ENCODE results near the gene GRIA1.

The GRIA1 gene

DNA sequence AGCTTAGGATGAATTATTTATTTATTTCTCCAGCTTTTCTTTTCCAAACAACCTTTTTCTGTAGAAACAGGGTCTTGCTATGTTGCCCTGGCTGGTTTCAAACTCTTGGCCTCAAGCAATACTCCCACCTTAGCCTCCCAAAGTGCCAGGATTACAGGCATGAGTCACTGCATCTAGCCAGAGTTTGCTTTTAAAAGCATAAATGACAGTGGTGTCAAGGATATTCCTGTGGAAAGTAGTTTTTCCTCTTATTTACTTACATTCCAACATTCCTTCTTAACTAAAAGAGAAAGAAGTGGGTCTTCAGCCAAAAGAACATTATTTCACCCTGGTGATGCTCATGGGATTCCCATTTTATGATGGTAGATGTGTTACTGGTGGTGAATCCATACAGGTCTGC is 62.4 kb downstream of the GRIA1 start:
- Histone ChIP-seq H3K27ac (ENCODE audit: low read depth, low read length) (no peak overlapping the region), H3K36me3 (ENCODE audit: insufficient read depth, low read length) (no peaks in the 10 kb centered on the region), H3K9ac (ENCODE audit: low read length) (no peak overlapping the region), H3K27me3 (ENCODE audit: control insufficient read depth in 1 of 2, insufficient read depth in 2 of 2, low read length in 2 of 2) (no peaks in the 10 kb centered on the region), H3K4me3 (ENCODE audit: low read depth in 1 of 2, low read length in 2 of 2) (no peak overlapping the region), H3K4me1 (ENCODE audit: insufficient read depth, low read length) (peaks cover 13% of the 10 kb centered on the region), H3K9me3 (ENCODE audit: low read length) (no peaks in the 10 kb centered on the region)

DNA sequence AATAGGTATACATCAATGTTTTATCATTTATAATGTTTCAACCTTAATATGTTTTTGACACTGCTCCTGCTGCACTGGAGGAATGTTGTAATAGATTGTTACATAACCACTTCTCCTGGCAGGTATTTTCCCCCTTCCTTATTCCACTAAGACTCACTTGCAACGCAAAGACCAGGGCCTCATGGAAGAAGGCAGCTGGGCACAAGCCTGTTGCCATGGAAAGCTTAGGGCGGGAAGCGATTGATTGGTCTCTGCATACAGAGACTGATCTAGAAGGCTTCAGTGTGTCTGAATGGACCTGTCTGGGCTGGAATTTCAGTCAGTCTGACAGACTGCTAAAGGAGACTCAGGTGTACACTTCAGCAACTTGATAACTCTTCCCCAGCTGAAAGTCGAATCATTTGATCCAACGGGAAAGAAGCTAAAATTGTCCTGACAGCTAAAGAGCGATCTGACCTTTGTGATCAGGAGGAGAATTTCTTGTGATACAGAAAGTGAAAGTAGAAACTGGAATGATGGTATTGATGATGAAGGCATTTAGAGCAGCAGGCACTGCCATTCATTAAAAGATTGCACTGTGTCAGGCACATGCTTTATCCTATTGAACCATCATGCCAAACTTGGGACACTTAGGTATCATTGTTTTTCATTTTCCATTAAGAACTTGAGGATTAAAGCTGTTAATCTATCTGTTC is 65.1 kb downstream of the GRIA1 start:
- H3K4me1 ChIP-seq (ENCODE audit: insufficient read depth, low read length) = peaks cover 13% of the 10 kb centered on the region
- no peak overlapping the region for H3K4me3 ChIP-seq (ENCODE audit: low read depth in 1 of 2, low read length in 2 of 2)
- H3K9me3 ChIP-seq (ENCODE audit: low read length) = no peaks in the 10 kb centered on the region

DNA sequence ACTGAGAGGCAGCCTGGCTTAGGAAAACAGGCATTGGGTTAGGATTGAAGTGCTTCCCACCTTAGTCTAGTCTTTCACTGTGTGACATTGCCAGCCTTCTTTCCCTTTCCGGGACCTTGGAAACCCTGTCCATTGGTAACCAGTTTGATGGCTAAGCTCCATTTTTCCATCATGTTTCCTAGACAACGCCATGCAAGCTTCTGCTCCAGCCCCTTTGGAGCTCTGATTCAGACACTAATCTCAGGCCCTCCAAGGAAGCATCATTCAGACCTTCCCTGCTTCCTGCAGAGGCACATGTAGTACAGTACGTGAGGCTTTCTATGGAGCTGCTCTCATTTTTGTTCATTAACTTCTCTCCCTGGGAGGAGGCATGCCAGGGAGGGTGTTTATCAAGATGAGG is 68.5 kb downstream of the GRIA1 start:
- no peaks in the 10 kb centered on the region for H3K4me1 ChIP-seq (ENCODE audit: insufficient read depth, low read length)
- no peaks in the 10 kb centered on the region for H3K36me3 ChIP-seq (ENCODE audit: insufficient read depth, low read length)
- no peak overlapping the region for H3K9ac ChIP-seq (ENCODE audit: low read length)
- H3K4me3 ChIP-seq (ENCODE audit: low read depth in 1 of 2, low read length in 2 of 2) = no peak overlapping the region
- no peaks in the 10 kb centered on the region for H3K9me3 ChIP-seq (ENCODE audit: low read length)
- no peak overlapping the region for H3K27ac ChIP-seq (ENCODE audit: low read depth, low read length)
- no peaks in the 10 kb centered on the region for H3K27me3 ChIP-seq (ENCODE audit: control insufficient read depth in 1 of 2, insufficient read depth in 2 of 2, low read length in 2 of 2)

More for the DNA sequence above, 65.1 kb downstream of the GRIA1 start:
- H3K27me3 ChIP-seq (ENCODE audit: control insufficient read depth in 1 of 2, insufficient read depth in 2 of 2, low read length in 2 of 2) = no peaks in the 10 kb centered on the region
- no peak overlapping the region for H3K9ac ChIP-seq (ENCODE audit: low read length)
- H3K36me3 ChIP-seq (ENCODE audit: insufficient read depth, low read length) = no peaks in the 10 kb centered on the region
- H3K27ac ChIP-seq (ENCODE audit: low read depth, low read length) = no peak overlapping the region

DNA sequence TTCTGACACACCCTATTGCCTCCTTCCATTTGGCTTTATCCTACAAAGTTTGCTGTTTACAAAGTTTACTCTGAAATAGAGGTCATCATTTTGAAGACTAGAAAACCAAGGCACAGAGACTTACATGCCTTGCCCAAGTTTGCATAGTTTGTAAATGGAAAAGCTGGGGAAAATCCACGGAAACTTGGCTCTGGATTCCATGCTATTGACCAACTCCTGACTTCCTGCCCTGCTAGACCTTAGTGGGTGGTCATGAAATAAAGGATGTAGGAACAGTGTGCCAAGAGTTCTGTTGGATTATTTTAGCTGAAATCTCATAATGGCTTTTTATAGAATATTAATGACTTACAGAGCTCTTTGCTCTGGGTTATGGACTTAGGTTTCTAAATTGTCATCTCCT is 69.5 kb downstream of the GRIA1 start:
- H3K27ac ChIP-seq (ENCODE audit: low read depth, low read length) = no peak overlapping the region
- H3K27me3 ChIP-seq (ENCODE audit: control insufficient read depth in 1 of 2, insufficient read depth in 2 of 2, low read length in 2 of 2) = no peaks in the 10 kb centered on the region
- H3K36me3 ChIP-seq (ENCODE audit: insufficient read depth, low read length) = no peaks in the 10 kb centered on the region
- H3K4me1 ChIP-seq (ENCODE audit: insufficient read depth, low read length) = no peaks in the 10 kb centered on the region
- H3K9me3 ChIP-seq (ENCODE audit: low read length) = no peaks in the 10 kb centered on the region
- no peak overlapping the region for H3K4me3 ChIP-seq (ENCODE audit: low read depth in 1 of 2, low read length in 2 of 2)
- H3K9ac ChIP-seq (ENCODE audit: low read length) = no peak overlapping the region

DNA sequence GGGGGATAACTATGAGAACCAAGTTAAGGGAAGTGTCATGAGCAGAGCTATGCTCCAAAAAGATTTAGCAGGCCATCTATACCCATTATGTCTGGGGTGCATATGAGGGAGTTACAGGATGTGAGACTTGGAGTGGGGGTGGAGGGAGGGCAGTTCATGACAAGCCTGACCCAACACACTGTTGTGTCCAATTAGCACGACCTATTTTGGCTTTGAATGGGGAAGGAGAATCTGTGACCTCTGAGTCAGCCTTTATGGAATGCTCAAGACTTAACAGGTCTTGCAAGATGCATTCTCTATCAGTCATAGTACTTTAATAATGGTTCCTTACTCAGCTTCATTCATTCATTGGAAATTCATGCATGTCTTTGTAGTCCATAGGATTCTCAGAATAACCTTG is 71.7 kb downstream of the GRIA1 start:
- Histone ChIP-seq H3K9me3 (ENCODE audit: low read length) (no peaks in the 10 kb centered on the region), H3K27ac (ENCODE audit: low read depth, low read length) (no peak overlapping the region), H3K27me3 (ENCODE audit: control insufficient read depth in 1 of 2, insufficient read depth in 2 of 2, low read length in 2 of 2) (no peaks in the 10 kb centered on the region), H3K4me1 (ENCODE audit: insufficient read depth, low read length) (no peaks in the 10 kb centered on the region), H3K4me3 (ENCODE audit: low read depth in 1 of 2, low read length in 2 of 2) (no peak overlapping the region), H3K9ac (ENCODE audit: low read length) (no peak overlapping the region), H3K36me3 (ENCODE audit: insufficient read depth, low read length) (no peaks in the 10 kb centered on the region)

DNA sequence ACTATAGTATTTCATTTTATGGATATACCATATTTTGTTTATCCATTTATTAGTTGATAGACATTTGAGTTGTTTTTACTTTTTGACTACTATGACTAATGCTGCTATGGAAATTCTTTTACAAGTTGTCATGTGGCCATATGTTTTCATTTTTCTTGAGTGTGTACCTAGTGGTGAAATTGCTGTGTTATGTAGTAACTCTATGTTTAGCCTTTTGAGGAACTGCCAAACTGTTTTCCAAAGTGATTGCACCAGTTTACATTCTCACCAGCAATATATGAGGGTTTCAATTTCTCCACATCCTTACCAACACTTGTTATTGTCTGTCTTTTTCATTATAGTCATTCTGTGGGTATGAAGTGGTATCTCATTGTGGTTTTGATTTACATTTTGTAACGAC is 75.4 kb downstream of the GRIA1 start:
- no peak overlapping the region for H3K4me3 ChIP-seq (ENCODE audit: low read depth in 1 of 2, low read length in 2 of 2)
- no peaks in the 10 kb centered on the region for H3K9me3 ChIP-seq (ENCODE audit: low read length)
- no peaks in the 10 kb centered on the region for H3K27me3 ChIP-seq (ENCODE audit: control insufficient read depth in 1 of 2, insufficient read depth in 2 of 2, low read length in 2 of 2)
- H3K36me3 ChIP-seq (ENCODE audit: insufficient read depth, low read length) = no peaks in the 10 kb centered on the region
- no peak overlapping the region for H3K27ac ChIP-seq (ENCODE audit: low read depth, low read length)
- H3K4me1 ChIP-seq (ENCODE audit: insufficient read depth, low read length) = no peaks in the 10 kb centered on the region
- no peak overlapping the region for H3K9ac ChIP-seq (ENCODE audit: low read length)

DNA sequence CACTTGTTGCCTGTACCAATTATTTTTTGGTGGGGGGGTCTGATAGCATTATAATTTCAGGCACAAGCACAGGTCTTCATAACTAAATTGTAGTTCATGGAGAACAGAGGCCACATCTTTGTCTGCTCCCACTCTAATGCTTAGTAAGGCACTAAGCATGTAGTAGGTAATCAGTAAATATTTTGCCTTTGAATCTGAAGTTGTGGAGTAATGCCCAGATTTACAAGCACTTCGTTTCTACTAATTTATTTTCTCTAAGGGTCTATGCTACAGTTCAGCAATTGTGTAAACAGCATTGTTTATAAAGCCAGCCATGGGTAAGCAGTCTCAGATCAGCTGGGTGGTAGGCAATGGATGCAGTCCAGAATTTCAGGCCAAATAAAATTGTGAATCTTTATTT is 78.6 kb downstream of the GRIA1 start:
- no peaks in the 10 kb centered on the region for H3K36me3 ChIP-seq (ENCODE audit: insufficient read depth, low read length)
- H3K4me3 ChIP-seq (ENCODE audit: low read depth in 1 of 2, low read length in 2 of 2) = no peak overlapping the region
- H3K27ac ChIP-seq (ENCODE audit: low read depth, low read length) = no peak overlapping the region
- H3K9me3 ChIP-seq (ENCODE audit: low read length) = no peaks in the 10 kb centered on the region
- H3K4me1 ChIP-seq (ENCODE audit: insufficient read depth, low read length) = no peaks in the 10 kb centered on the region
- H3K9ac ChIP-seq (ENCODE audit: low read length) = no peak overlapping the region
- H3K27me3 ChIP-seq (ENCODE audit: control insufficient read depth in 1 of 2, insufficient read depth in 2 of 2, low read length in 2 of 2) = no peaks in the 10 kb centered on the region

DNA sequence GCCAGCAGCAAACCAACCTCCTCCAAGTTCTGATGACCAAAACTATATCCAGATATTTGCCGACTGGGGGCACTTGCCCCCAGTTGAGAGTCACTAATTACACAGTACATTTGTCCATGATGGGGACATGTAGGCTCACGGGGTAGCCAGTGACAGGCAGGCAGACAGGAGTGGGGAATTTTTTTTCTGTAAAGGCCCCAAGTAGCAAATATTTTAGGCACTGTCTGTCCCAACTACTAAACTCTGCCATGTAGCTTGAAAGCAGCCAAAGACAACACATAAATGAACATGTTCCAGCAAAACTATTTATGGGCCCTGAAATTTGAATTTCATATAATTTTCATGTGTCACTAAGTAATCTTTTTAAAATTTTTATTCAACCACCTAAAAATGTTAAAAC is 80.7 kb downstream of the GRIA1 start:
- H3K27me3 ChIP-seq (ENCODE audit: control insufficient read depth in 1 of 2, insufficient read depth in 2 of 2, low read length in 2 of 2) = no peaks in the 10 kb centered on the region
- H3K4me1 ChIP-seq (ENCODE audit: insufficient read depth, low read length) = no peaks in the 10 kb centered on the region
- H3K9ac ChIP-seq (ENCODE audit: low read length) = no peak overlapping the region
- no peaks in the 10 kb centered on the region for H3K36me3 ChIP-seq (ENCODE audit: insufficient read depth, low read length)
- H3K4me3 ChIP-seq (ENCODE audit: low read depth in 1 of 2, low read length in 2 of 2) = no peak overlapping the region
- no peak overlapping the region for H3K27ac ChIP-seq (ENCODE audit: low read depth, low read length)
- H3K9me3 ChIP-seq (ENCODE audit: low read length) = no peaks in the 10 kb centered on the region

DNA sequence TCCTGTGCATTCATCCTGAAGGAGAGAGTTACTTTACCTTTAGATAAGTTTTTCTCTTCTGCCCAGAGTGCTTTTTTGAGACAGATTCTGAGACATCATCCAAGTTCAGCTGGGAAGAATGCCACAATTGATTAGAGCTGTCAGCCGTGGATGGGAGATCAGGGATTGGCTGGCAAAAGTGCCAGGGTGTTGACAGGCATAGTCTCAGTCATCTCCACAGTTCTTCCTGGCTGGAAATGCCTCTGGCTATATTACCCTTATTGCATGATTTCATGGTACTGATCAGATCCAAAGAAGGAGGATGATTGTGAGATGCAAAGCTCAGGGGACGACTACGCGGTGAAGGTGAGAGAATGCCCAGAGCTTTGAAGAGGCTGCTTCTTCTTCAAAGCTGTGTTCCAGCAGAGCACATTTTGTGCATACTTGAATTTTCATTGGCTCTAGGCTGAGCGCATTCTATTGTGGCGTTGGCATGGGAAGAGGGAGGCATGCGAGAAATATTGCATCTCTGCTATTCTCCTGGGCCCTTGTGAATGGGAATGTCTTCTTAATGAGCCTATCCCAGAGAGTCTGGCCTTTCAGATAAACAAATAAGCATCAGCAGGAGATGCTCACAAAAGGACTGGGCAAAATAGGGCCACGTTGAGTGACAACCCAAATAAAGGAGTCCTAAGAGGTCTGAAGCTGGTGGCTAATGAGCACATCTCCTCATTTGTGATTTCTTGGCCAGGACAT is 82.1 kb downstream of the GRIA1 start:
- no peaks in the 10 kb centered on the region for H3K36me3 ChIP-seq (ENCODE audit: insufficient read depth, low read length)
- no peak overlapping the region for H3K9ac ChIP-seq (ENCODE audit: low read length)
- H3K27ac ChIP-seq (ENCODE audit: low read depth, low read length) = no peak overlapping the region
- H3K4me1 ChIP-seq (ENCODE audit: insufficient read depth, low read length) = no peaks in the 10 kb centered on the region
- H3K4me3 ChIP-seq (ENCODE audit: low read depth in 1 of 2, low read length in 2 of 2) = no peak overlapping the region
- H3K27me3 ChIP-seq (ENCODE audit: control insufficient read depth in 1 of 2, insufficient read depth in 2 of 2, low read length in 2 of 2) = no peaks in the 10 kb centered on the region
- no peaks in the 10 kb centered on the region for H3K9me3 ChIP-seq (ENCODE audit: low read length)

DNA sequence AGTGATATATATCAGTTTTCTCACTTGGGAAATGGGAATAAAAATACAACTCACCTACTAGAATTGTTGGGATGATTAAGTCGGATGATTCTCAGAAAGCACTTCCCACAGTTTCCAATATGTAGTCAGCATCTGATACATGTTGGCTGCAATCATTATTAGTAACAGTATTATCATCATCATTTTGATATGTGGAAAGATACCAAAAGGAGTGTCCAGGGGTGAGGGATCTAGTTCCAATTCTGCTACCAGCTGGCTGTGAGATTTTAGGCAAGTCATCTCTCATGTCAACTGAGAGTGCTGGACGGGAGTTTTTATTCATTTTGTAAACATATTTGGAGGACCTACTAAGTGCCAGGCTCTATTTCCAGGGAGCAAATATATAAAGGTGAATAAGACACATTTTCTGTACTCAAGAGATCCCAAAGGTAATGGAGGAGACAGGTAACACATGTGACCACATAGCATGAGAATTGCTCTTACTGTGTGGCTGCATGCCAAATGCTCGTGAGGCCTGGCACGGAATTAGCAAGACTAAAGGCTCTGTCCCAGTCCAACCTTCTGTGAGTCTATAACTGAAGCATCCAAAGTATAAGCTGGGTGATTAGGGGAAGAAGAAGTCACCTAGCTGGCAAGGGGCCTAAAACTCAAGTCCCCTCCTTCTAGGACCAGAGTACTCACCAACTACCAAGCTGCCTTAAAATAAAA is 83.0 kb downstream of the GRIA1 start:
- no peaks in the 10 kb centered on the region for H3K9me3 ChIP-seq (ENCODE audit: low read length)
- H3K36me3 ChIP-seq (ENCODE audit: insufficient read depth, low read length) = no peaks in the 10 kb centered on the region
- H3K27me3 ChIP-seq (ENCODE audit: control insufficient read depth in 1 of 2, insufficient read depth in 2 of 2, low read length in 2 of 2) = no peaks in the 10 kb centered on the region
- H3K27ac ChIP-seq (ENCODE audit: low read depth, low read length) = no peak overlapping the region
- no peaks in the 10 kb centered on the region for H3K4me1 ChIP-seq (ENCODE audit: insufficient read depth, low read length)
- H3K9ac ChIP-seq (ENCODE audit: low read length) = no peak overlapping the region
- H3K4me3 ChIP-seq (ENCODE audit: low read depth in 1 of 2, low read length in 2 of 2) = no peak overlapping the region

DNA sequence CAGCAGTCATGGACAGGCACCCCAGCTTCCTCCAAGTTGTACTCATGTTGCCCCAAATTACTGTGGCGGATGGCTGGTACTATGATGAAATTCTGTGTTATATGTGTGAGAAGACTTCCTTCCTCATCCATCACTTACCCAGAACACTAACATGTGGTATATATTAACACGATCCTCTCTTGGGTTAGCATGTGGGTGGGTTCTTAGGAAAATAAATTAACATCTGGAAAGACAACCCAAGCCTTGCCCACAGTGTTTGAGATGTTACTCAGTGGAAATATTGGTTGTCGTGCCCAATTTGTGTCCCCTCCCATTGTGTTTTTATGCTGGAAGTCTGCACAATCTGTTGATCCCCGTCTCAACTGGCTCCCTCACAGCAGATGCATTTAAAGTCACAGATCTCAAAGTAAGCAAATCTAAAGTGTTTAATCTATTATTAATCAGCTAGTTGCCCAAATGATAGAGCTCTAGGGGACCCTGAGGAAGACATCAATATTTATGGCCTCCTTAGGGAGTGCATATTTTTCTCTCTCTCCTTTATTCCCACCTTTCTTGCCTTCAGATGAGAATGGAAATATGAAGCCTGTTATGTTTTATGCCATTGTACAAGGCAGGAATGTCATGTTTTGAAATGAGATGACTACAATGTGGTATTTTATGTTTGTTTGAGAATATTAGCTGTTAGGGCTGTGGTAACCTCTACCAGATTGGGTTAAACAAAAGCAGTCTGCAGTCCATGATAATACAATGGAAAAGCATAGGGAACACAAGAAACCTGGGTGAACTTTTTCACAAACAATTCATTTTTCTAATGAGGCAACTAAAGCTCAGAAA is 93.9 kb downstream of the GRIA1 start:
- no peaks in the 10 kb centered on the region for H3K9me3 ChIP-seq (ENCODE audit: low read length)
- H3K27me3 ChIP-seq (ENCODE audit: control insufficient read depth in 1 of 2, insufficient read depth in 2 of 2, low read length in 2 of 2) = no peaks in the 10 kb centered on the region
- no peaks in the 10 kb centered on the region for H3K4me1 ChIP-seq (ENCODE audit: insufficient read depth, low read length)
- H3K4me3 ChIP-seq (ENCODE audit: low read depth in 1 of 2, low read length in 2 of 2) = no peak overlapping the region
- no peaks in the 10 kb centered on the region for H3K36me3 ChIP-seq (ENCODE audit: insufficient read depth, low read length)
- H3K27ac ChIP-seq (ENCODE audit: low read depth, low read length) = no peak overlapping the region
- no peak overlapping the region for H3K9ac ChIP-seq (ENCODE audit: low read length)
